T-helper 2 cell treated with Interferon-gamma antibody and Interleukin-4, amounts not matched to agents 5 μg/mL and 100 μg/mL, for 36 hours (primary cell): ENCODE results near the gene SBF2.

Experiments
- DNase-seq: peaks from one replicate; pipeline ENCODE4 v3.0.0; 2021; ENCODE audit warnings: low spot score
- H3K27ac Mint-ChIP-seq: one replicate; pipeline ENCODE4 v1.8.0; 2021; ENCODE audit warnings: mild to moderate bottlenecking, mixed read lengths
- H3K27me3 Mint-ChIP-seq: one replicate; pipeline ENCODE4 v1.8.0; 2021; ENCODE audit warnings: low read depth, mixed read lengths
- H3K36me3 Mint-ChIP-seq: one replicate; pipeline ENCODE4 v1.8.0; 2021; ENCODE audit warnings: low read depth, mixed read lengths
- H3K4me1 Mint-ChIP-seq: one replicate; pipeline ENCODE4 v1.8.0; 2021; ENCODE audit warnings: low read depth, mixed read lengths
- H3K4me3 Mint-ChIP-seq: one replicate; pipeline ENCODE4 v1.8.0; 2022; ENCODE audit warnings: mild to moderate bottlenecking, moderate library complexity, mixed read lengths
- H3K9me3 Mint-ChIP-seq: one replicate; pipeline ENCODE4 v1.8.0; 2021; ENCODE audit warnings: mixed read lengths

The SBF2 gene

GRCh38 chr11:10301656-10302358 is 7.8 kb upstream of the SBF2 start:
- Mint-ChIP-seq H3K27ac (no peak overlapping the region), H3K4me1 (peaks cover 42% of the 10 kb centered on the region), H3K27me3 (peaks cover 82% of the 10 kb centered on the region), H3K4me3 (peak overlapping the region; percentile 99), H3K9me3 (no peaks in the 10 kb centered on the region), H3K36me3 (peaks cover 2% of the 10 kb centered on the region)
- no peak for DNase-seq

- H3K27me3 Mint-ChIP-seq = peaks cover 72% of the 10 kb centered on the region
- H3K4me3 Mint-ChIP-seq = no peak overlapping the region
- DNase-seq = peak; percentile 75
These were observed 4.3 kb upstream of the SBF2 start for GRCh38 chr11:10298342-10298741.

GRCh38 chr11:10295064-10295901 is 1.3 kb upstream of the SBF2 start:
- H3K27ac Mint-ChIP-seq = no peak overlapping the region
- H3K4me1 Mint-ChIP-seq = peaks cover 38% of the 10 kb centered on the region
- no peaks in the 10 kb centered on the region for H3K36me3 Mint-ChIP-seq
- peaks cover 72% of the 10 kb centered on the region for H3K27me3 Mint-ChIP-seq
- no peak for DNase-seq
- peak overlapping the region; percentile 68 for H3K4me3 Mint-ChIP-seq
- H3K9me3 Mint-ChIP-seq = no peaks in the 10 kb centered on the region

More at GRCh38 chr11:10298342-10298741, 4.3 kb upstream of the SBF2 start:
- peaks cover 2% of the 10 kb centered on the region for H3K36me3 Mint-ChIP-seq
- H3K4me1 Mint-ChIP-seq = peaks cover 36% of the 10 kb centered on the region
- H3K27ac Mint-ChIP-seq = no peak overlapping the region
- H3K9me3 Mint-ChIP-seq = no peaks in the 10 kb centered on the region

- Mint-ChIP-seq H3K4me3 (peak overlapping the region; percentile 68), H3K27me3 (peaks cover 69% of the 10 kb centered on the region)
These were observed 403 bp upstream of the SBF2 start for GRCh38 chr11:10294290-10294953.

GRCh38 chr11:10291801-10292638 is 2.0 kb downstream of the SBF2 start:
- H3K27me3 Mint-ChIP-seq = peaks cover 60% of the 10 kb centered on the region
- H3K36me3 Mint-ChIP-seq = no peaks in the 10 kb centered on the region
- DNase-seq = no peak
- H3K4me1 Mint-ChIP-seq = peaks cover 24% of the 10 kb centered on the region
- H3K9me3 Mint-ChIP-seq = no peaks in the 10 kb centered on the region
- H3K4me3 Mint-ChIP-seq = no peak overlapping the region
- no peak overlapping the region for H3K27ac Mint-ChIP-seq

More at GRCh38 chr11:10294290-10294953, 403 bp upstream of the SBF2 start:
- H3K4me1 Mint-ChIP-seq = peaks cover 37% of the 10 kb centered on the region
- H3K36me3 Mint-ChIP-seq = no peaks in the 10 kb centered on the region
- H3K9me3 Mint-ChIP-seq = no peaks in the 10 kb centered on the region
- H3K27ac Mint-ChIP-seq = no peak overlapping the region
- DNase-seq = no peak

- Mint-ChIP-seq H3K4me1 (peaks cover 11% of the 10 kb centered on the region), H3K36me3 (no peaks in the 10 kb centered on the region), H3K9me3 (no peaks in the 10 kb centered on the region), H3K4me3 (no peak overlapping the region), H3K27me3 (peaks cover 49% of the 10 kb centered on the region), H3K27ac (no peak overlapping the region)
- no peak for DNase-seq
These were observed 4.1 kb downstream of the SBF2 start for GRCh38 chr11:10289765-10290380.

- Mint-ChIP-seq H3K9me3 (no peaks in the 10 kb centered on the region), H3K27me3 (peaks cover 53% of the 10 kb centered on the region), H3K4me3 (no peak overlapping the region), H3K36me3 (no peaks in the 10 kb centered on the region), H3K4me1 (peaks cover 10% of the 10 kb centered on the region), H3K27ac (no peak overlapping the region)
- no peak for DNase-seq
These were observed 4.9 kb downstream of the SBF2 start for GRCh38 chr11:10288881-10289764.

GRCh38 chr11:10287766-10288715 is 6.0 kb downstream of the SBF2 start:
- H3K9me3 Mint-ChIP-seq = no peaks in the 10 kb centered on the region
- DNase-seq = no peak
- H3K27ac Mint-ChIP-seq = no peak overlapping the region
- H3K27me3 Mint-ChIP-seq = peaks cover 53% of the 10 kb centered on the region
- no peak overlapping the region for H3K4me3 Mint-ChIP-seq
- peaks cover 7% of the 10 kb centered on the region for H3K4me1 Mint-ChIP-seq
- H3K36me3 Mint-ChIP-seq = no peaks in the 10 kb centered on the region

- Mint-ChIP-seq H3K4me3 (no peak overlapping the region), H3K36me3 (no peaks in the 10 kb centered on the region), H3K9me3 (no peaks in the 10 kb centered on the region), H3K27ac (no peak overlapping the region), H3K4me1 (peaks cover 4% of the 10 kb centered on the region), H3K27me3 (peaks cover 45% of the 10 kb centered on the region)
- no peak for DNase-seq
These were observed 6.9 kb downstream of the SBF2 start for GRCh38 chr11:10287140-10287539.

- no peaks in the 10 kb centered on the region for H3K4me1 Mint-ChIP-seq
- H3K27me3 Mint-ChIP-seq = peaks cover 31% of the 10 kb centered on the region
- H3K9me3 Mint-ChIP-seq = no peaks in the 10 kb centered on the region
- H3K36me3 Mint-ChIP-seq = no peaks in the 10 kb centered on the region
- H3K27ac Mint-ChIP-seq = no peak overlapping the region
- no peak for DNase-seq
- no peak overlapping the region for H3K4me3 Mint-ChIP-seq
These were observed 8.7 kb downstream of the SBF2 start for GRCh38 chr11:10285148-10285802.

GRCh38 chr11:10283991-10284390 is 10.0 kb downstream of the SBF2 start:
- H3K4me3 Mint-ChIP-seq = no peak overlapping the region
- H3K9me3 Mint-ChIP-seq = no peaks in the 10 kb centered on the region
- DNase-seq = no peak
- H3K4me1 Mint-ChIP-seq = no peaks in the 10 kb centered on the region
- H3K36me3 Mint-ChIP-seq = no peaks in the 10 kb centered on the region
- H3K27ac Mint-ChIP-seq = no peak overlapping the region
- peaks cover 28% of the 10 kb centered on the region for H3K27me3 Mint-ChIP-seq
